GM12872 (cell line): ENCODE data around the gene CACNA2D4.

Experiments
- CTCF ChIP-seq: IDR thresholded peaks from 3 replicates; pipeline ENCODE4 v1.5.1; 2011; ENCODE audit warnings: low read depth, mild to moderate bottlenecking, low read length, moderate library complexity; ENCODE audit not compliant: insufficient read depth

The CACNA2D4 gene

GRCh38 chr12:1776170-1776921, 142.1 kb downstream of the CACNA2D4 start:
- no peak for TF ChIP-seq CTCF

GRCh38 chr12:1773937-1774655, 144.4 kb downstream of the CACNA2D4 start:
- no peak for TF ChIP-seq CTCF

- no peak for TF ChIP-seq CTCF
Measured at GRCh38 chr12:1769809-1770494, 148.5 kb downstream of the CACNA2D4 start.

- no peak for TF ChIP-seq CTCF
Measured at GRCh38 chr12:1768615-1769014, 149.8 kb downstream of the CACNA2D4 start.

GRCh38 chr12:1767407-1768090, 150.9 kb downstream of the CACNA2D4 start:
- TF ChIP-seq CTCF = no peak

GRCh38 chr12:1766110-1766509, 152.3 kb downstream of the CACNA2D4 start:
- TF ChIP-seq CTCF = no peak

GRCh38 chr12:1763153-1763552, 155.3 kb downstream of the CACNA2D4 start:
- no peak for TF ChIP-seq CTCF
